Head of caudate nucleus (tissue), 42 donors: ENCODE measurements around the gene AGPS.
"Not testable (repeated sequence)": the region's sequence is repeated elsewhere in the genome, so short reads cannot be mapped to it uniquely, and the experiment has no call there.

Experiments
- DNase-seq, 42 donors: peaks; one replicate each; pipeline versions ENCODE4 v3.0.0 to v3.0.0-alpha.2; 2020 to 2021; ENCODE audit warnings: mixed read lengths in 7 of 42
- intact Hi-C: fragments of 100-400 bp; cut with DNase I; formaldehyde crosslinking; loops from one replicate; pipeline ENCODE4 v1.15.0; 2022

Gene AGPS

DNA sequence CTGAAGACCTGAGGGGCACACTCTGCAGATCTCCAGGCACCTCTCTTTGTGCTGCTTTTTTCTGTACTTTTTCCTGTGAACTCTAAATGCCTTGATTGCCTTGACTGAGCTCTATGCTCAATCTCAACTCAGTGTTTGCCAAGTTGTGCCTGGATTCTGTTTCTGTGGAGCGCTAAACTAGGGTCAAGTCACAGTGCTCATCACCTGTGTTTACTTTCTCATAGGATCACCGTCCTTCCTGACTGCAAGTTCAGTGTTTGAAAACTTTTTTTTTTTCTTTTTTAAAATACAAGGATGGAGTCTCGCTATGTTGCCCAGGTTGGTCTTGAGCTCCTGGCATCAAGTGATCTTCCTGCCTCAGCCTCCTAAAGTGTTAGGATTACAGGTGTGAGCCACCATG, 62.6 kb downstream of the AGPS start:
- intact Hi-C loops = no loop called here
- DNase-seq = no peak

- intact Hi-C loops, DNase-seq: not testable (repeated sequence)
These were observed 67.2 kb downstream of the AGPS start for GRCh38 chr2:177459756-177460155.

DNA sequence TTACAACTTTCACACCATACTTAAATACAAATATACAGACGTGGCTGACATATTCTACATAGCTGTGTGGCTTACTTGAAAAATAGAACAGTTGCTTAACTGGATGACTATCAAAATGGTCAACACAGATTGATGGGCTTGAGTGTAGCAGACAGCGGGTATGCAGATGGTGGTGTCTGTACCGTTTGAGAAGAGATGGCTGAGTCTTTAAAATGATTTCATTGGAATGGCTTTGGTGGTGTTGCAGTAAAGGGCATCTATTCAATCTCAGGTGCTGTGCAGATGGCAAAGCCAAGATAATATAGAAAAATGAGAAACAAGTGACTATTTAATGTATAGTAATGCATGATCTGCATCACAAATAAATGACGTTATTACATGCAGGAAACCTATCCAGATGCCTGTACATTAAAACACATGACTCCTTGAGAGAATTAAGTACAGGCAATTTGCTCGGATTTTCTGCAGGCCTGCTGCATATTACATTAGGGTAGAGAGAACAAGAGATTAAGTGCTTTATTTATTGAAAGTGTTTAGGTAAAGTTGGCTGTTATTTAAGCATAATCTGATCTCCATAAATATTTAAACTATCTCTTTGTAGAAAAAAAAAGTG, 68.5 kb downstream of the AGPS start:
- intact Hi-C loops = no loop called here
- DNase-seq = no peak

DNA sequence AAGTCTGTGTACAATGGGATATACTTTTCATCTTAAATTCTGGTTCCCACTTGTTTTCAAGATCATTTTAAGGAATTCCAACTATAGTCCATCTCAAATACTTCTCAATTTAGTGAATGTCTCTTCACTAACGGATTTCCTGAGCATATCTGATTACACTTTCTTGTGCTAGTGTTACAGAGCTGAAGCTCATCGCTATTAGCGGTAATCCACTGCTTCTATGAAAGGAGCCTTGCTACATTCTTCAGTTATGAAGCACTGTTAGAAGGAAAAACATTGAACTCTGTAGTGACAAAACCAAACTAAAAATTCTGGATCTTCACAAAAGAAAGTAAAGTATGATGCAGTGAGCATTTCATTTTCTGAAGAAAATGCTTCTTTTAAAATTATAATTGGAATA, 72.0 kb downstream of the AGPS start:
- DNase-seq = no peak
- intact Hi-C loops = no loop called here

DNA sequence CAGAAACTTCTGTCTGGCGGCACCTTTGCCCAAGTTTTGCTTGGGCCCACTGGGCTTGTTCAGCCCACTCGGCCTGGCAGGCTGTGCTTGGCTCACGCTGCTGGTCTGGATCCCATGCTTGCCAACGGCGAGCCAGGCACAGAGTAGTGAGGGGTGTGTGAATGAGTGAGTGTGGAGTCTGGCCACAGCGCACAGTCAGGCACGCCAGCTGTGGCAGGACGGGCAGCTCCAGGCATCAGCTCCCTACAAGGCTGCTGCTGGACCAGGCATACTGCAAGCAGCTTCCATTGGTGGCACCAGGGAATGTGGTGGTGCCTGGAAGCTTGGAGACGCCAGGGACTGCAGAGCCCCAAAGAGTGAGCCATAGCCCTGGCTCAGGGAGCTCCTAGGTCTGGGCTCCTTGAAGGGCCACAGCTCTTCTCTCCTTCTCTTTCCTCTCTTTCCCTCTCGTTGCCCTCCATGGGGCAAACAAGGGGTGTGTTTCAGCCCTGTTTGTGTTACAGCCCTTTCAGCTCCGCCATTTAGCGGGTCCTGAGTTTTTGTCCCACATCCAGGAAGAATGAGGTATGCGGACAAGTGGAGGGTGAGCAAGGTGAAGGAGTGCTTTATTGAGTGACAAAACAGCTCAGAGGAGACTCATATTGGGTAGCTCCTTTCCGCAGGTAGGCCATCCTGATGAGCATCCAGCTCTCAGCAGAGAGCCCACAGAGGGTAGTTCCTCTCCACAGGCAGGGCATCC, 73.0 kb downstream of the AGPS start:
- intact Hi-C loops = no loop called here
- no peak for DNase-seq

- intact Hi-C loops = no loop called here
- DNase-seq = no peak
These were observed 74.0 kb downstream of the AGPS start for GRCh38 chr2:177466337-177467195.

DNA sequence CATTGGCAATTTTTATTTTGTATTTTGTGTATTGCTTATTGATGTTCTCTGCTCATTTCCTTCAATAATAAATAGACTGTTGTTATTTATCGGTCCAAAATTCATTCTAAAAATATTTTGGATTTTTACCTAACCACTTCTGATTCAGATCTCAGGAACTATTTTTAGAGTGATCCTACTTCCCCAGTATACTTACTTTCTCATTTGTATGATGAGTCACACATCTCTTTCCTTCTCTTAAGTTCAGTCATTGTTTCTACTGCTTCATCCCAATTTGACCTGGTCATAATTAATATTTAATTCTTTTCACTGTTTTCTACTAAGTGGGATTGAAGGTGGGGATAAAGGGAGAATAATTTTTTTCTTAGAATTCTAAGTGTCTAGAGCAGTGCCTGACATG, 75.1 kb downstream of the AGPS start:
- DNase-seq = no peak
- intact Hi-C loops = no loop called here

DNA sequence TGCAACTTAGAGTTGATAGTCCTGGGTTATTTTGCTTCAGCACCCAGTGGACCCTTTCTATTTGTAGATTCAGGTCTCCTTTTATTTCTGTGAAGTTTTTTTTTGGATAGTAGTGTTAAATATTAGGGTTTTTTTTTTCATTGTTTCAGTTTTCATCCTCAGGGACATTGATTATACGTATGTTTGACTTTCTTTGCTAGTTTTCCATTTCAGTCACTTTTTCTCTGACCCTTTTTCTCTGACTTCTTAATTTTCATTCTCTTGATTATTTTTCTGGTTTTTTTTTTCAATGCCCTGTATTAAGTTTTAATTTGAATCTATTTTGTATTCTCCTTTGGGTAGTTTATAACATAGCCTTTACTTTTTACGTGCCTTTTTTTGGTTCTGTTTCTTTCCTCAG, 79.4 kb downstream of the AGPS start:
- intact Hi-C loops = no loop called here
- DNase-seq = no peak

DNA sequence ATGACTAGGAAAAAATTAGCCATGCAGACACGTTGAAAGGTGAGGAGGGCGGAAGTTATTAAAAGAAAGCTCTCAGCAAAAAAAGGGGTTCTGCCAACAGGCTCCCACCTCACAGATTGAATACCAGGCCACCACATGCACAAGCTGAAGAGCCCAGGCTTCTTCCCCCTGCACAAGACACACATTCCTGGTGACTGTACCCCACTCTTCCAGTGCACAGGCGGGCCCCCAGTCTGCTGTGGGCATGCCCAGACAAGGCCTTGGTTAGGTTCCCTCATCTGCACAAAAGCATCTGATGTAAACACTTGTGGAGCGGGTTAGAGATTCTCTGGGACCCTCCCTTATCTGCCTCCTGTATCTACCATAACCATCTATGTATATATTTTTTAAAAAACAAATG, 81.7 kb downstream of the AGPS start:
- DNase-seq = no peak
- intact Hi-C loops = no loop called here

GRCh38 chr2:177474998-177475397, 82.4 kb downstream of the AGPS start:
- DNase-seq = no peak
- intact Hi-C loops = no loop called here

DNA sequence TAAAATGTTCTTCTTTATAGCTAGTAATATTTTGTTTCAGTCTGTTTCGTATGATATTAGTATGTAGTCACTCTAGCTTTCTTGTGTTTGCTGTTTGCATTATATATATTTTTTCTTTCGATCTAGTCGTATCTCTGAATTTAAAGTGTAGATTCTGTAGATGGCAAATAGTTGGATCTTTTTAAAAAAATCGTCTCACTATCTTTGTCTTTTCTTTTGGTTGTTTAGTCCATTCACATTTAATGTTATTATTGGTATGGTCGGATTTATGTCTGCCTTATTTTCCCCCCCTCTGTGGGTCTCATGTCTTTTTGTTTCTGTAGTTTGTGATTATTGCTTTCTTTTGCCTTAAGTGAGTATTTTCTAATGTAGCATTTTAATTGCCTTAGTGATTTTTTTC, 84.3 kb downstream of the AGPS start:
- no peak for DNase-seq
- intact Hi-C loops = no loop called here

DNA sequence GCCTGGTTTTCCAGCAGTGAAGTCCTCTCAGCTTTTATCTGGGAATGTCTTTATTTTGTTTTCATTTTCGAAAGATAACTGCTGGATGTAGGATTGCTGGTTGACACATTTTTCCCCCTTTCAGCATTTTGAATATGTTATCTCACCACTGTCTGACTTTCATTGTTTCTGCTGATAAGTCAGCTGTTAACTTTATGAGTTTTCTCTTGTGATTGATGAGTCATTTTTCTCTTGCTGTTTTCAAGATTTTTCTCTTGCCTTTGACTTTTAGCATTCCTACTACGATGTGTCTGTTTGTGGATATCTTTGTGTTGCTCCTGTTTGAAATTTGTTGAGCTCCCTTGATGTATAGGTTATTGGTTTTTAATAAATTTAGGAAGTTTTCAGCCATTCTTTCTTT, 85.5 kb downstream of the AGPS start:
- no peak for DNase-seq
- intact Hi-C loops = no loop called here

DNA sequence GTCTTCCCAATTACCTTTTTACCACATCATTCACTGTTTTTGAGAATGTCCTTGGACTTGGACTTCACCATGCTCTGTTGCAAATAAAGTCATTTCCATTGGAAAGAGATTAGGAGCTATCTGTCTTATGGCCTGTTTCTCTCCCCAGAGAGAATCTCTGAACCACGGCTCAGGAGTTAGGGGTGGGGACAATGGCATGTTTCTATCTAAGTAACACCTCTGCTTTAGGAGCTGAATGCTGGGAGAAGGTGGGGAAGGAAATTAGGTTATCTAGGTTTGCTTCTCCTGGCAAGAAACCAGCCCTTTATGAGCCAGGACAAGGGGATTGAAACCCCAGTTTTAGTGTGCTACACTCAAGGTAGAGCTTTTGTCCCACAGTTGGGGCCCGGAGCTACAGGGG, 86.3 kb downstream of the AGPS start:
- intact Hi-C loops = no loop called here
- no peak for DNase-seq

DNA sequence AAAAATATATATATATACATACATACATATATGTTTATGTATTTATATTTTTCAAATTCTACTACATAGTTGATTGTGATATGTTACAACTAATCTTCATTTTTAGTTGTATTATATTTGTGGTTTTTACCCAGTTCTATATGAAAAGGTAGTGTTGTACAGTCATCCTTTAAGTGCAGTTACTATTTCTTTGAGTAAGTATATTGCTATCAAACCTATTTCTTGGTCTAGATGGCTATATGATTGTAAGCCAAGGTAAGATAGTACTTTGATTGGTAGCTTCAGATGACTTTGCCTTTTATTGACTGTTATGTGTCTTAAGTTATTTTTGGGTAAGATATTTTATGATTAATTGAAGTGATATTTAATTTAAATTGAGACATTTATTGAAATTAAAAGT, 89.6 kb downstream of the AGPS start:
- intact Hi-C loops = loop anchor here (10.0 kb wide), 1 partner anchor 243 kb away; no protein-coding TSS in a partner anchor
- no peak for DNase-seq

- intact Hi-C loops = loop anchor here (10.0 kb wide), 1 partner anchor 241 kb away; no protein-coding TSS in a partner anchor
These were observed 91.0 kb downstream of the AGPS start for GRCh38 chr2:177483531-177483930.

GRCh38 chr2:177484180-177484795, 91.7 kb downstream of the AGPS start:
- intact Hi-C loops = loop anchor here (10.0 kb wide), 1 partner anchor 241 kb away; no protein-coding TSS in a partner anchor
- no peak for DNase-seq

More at GRCh38 chr2:177483531-177483930, 91.0 kb downstream of the AGPS start:
- DNase-seq = no peak

GRCh38 chr2:177485657-177486056, 93.1 kb downstream of the AGPS start:
- DNase-seq = not testable (repeated sequence)
- intact Hi-C loops = loop anchor here (10.0 kb wide), 1 partner anchor 239 kb away; no protein-coding TSS in a partner anchor

- DNase-seq = peak in 2 of 42 donors; percentile 20 to 29
- intact Hi-C loops = loop anchor here (10.0 kb wide), 2 partner anchors 105 to 235 kb away; no protein-coding TSS in a partner anchor
These were observed 97.2 kb downstream of the AGPS start for GRCh38 chr2:177489719-177490301.

DNA sequence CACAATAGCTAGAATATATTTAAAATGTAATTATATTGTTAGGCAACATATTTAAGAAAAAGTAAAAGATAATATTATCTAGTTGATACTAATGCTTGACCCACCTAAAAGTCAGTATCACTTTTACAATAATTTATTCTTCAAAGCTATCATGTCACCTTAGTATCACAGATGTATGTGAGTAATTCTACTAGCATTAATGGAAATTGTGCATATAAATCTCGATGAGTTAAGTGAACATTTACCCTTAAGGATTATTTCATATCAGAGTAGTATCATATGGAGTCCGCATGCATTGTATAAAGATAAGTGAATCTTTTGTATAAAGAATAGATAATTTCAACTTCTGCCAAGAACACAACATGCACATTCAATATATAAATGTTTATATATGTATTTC, 103.4 kb downstream of the AGPS start:
- intact Hi-C loops = loop anchor here (10.0 kb wide), 1 partner anchor 99 kb away; no protein-coding TSS in a partner anchor

More for the DNA sequence above, 103.4 kb downstream of the AGPS start:
- DNase-seq = no peak
